Kidney (tissue), 14 donors: Measurements from ENCODE around the gene USH2A. TPM values are rescaled to one million over a fixed set of nuclear protein-coding genes. Genes with fewer than 3 reads are reported as not detected.

ENCODE experiments used
- DNase-seq, 5 donors: peaks; one replicate each; pipeline ENCODE4 v3.0.0-alpha.2; 2013 to 2020
- FAIRE-seq: peaks from 2 replicates; lab custom pipeline; 2012; peaks lifted over from hg19 to GRCh38; lab: Jason Lieb, UNC
- H3K27ac ChIP-seq, 2 donors: one replicate each; pipeline ENCODE4 v1.7.0; 2013; ENCODE audit warnings: low read depth in 2 of 2, low read length in 2 of 2, inconsistent platforms in 1 of 2
- H3K27me3 ChIP-seq: one replicate; pipeline ENCODE4 v1.7.1; 2013; ENCODE audit warnings: low read length, inconsistent platforms; ENCODE audit not compliant: control insufficient read depth, insufficient read depth
- H3K36me3 ChIP-seq, 3 donors: one replicate each; pipeline versions ENCODE4 v1.7.0 to v1.7.1; 2013; ENCODE audit warnings: low read length in 3 of 3, control low read depth in 1 of 3, inconsistent platforms in 1 of 3; ENCODE audit not compliant: insufficient read depth in 3 of 3, control insufficient read depth in 2 of 3
- H3K4me1 ChIP-seq, 3 donors: one replicate each; pipeline versions ENCODE4 v1.7.0 to v1.7.1; 2013; ENCODE audit warnings: low read length in 3 of 3, inconsistent platforms in 1 of 3, low read depth in 1 of 3; ENCODE audit not compliant: control insufficient read depth in 2 of 3, insufficient read depth in 2 of 3
- H3K4me3 ChIP-seq, 3 donors: one replicate each; pipeline versions ENCODE4 v1.7.0 to v1.8.1; 2013; ENCODE audit warnings: low read length in 3 of 3, control low read depth in 1 of 3, inconsistent platforms in 1 of 3
- H3K9ac ChIP-seq, 3 donors: one replicate each; pipeline versions ENCODE4 v1.7.0 to v1.7.1; 2013; ENCODE audit warnings: low read length in 3 of 3, control low read depth in 1 of 3, inconsistent platforms in 1 of 3
- H3K9me3 ChIP-seq, 3 donors: one replicate each; pipeline versions ENCODE4 v1.7.0 to v1.7.1; 2013; ENCODE audit warnings: low read length in 3 of 3, control low read depth in 1 of 3, inconsistent platforms in 1 of 3; ENCODE audit not compliant: control insufficient read depth in 2 of 3, insufficient read depth in 1 of 3
- intact Hi-C: fragments of 100-400 bp; cut with DNase I; formaldehyde crosslinking; loops from one replicate; pipeline ENCODE4 v1.11.1; 2022
- polyA plus RNA-seq: library from polyadenylated mRNA; stranded (reverse); fragments of 350-450 nt; fragmentation: Illumina TruSeq; extraction: RNeasy Lipid Tissue Mini Kit (QIAGEN cat#74804); gene quantifications from one replicate; pipeline ENCODE4 v1.2.3, GENCODE V29; 2014; ENCODE audit warnings: low read depth, low replicate concordance; ENCODE audit not compliant: insufficient read depth
- total RNA-seq: library from RNA; stranded (reverse); fragmentation: NEBNext Ultra II Directional; extraction: Animal tissue kit (Norgen Biotek cat#: 25700); gene quantifications from one replicate; pipeline ENCODE4 v1.2.1, GENCODE V29; 2021
- TF ChIP-seq, protein P1 (sequence below): IDR thresholded peaks from 3 replicates; pipeline ENCODE4 v1.5.1; 2012; ENCODE audit warnings: mild to moderate bottlenecking, moderate library complexity, borderline replicate concordance; ENCODE audit not compliant: insufficient read depth; ENCODE audit errors: extremely low read depth
- donor health status: control.
- donor health status: control.
- donor health status: control.
- donor health status: control.
- donor health status: control.
- donor health status: DM: yes; HTN: yes; CAD: no.
- donor health status: Normal renal cell carcinoma (clear cell type).

Gene USH2A
- total and polyA plus RNA-seq, 2 donors from 2014 or later, result 0.06 TPM; not detected in 1

DNA sequence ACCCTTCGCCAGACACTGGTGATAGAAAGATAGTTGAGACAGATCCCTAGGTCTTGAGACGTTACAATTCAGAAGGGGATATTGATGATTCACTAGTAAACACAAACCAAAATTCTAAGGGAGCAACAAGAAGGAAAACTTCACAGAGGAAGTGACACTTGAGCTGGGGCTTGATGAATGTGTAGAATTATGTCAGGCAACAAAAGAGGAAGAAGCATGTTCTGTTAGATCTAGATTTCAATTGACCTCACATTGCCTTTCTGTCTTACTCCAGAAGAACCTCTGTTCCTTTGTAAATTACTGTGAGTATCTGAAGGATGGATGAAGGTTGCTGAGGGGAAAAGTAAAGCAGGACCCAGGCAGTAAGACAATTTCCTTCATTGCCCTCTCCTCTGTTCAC is 528.0 kb downstream of the USH2A start:
- intact Hi-C loops, result no loop called here
- H3K9me3 ChIP-seq, result no peaks in the 10 kb centered on the region
- no peaks in the 10 kb centered on the region for H3K4me1 ChIP-seq
- no peaks in the 10 kb centered on the region for H3K27me3 ChIP-seq
- TF ChIP-seq, protein P1, sequence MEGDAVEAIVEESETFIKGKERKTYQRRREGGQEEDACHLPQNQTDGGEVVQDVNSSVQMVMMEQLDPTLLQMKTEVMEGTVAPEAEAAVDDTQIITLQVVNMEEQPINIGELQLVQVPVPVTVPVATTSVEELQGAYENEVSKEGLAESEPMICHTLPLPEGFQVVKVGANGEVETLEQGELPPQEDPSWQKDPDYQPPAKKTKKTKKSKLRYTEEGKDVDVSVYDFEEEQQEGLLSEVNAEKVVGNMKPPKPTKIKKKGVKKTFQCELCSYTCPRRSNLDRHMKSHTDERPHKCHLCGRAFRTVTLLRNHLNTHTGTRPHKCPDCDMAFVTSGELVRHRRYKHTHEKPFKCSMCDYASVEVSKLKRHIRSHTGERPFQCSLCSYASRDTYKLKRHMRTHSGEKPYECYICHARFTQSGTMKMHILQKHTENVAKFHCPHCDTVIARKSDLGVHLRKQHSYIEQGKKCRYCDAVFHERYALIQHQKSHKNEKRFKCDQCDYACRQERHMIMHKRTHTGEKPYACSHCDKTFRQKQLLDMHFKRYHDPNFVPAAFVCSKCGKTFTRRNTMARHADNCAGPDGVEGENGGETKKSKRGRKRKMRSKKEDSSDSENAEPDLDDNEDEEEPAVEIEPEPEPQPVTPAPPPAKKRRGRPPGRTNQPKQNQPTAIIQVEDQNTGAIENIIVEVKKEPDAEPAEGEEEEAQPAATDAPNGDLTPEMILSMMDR, result no peak
- H3K9ac ChIP-seq, result no peak overlapping the region
- H3K27ac ChIP-seq, result no peak overlapping the region
- DNase-seq, result no peak
- H3K36me3 ChIP-seq, result no peaks in the 10 kb centered on the region
- FAIRE-seq, result no peak
- H3K4me3 ChIP-seq, result no peak overlapping the region

DNA sequence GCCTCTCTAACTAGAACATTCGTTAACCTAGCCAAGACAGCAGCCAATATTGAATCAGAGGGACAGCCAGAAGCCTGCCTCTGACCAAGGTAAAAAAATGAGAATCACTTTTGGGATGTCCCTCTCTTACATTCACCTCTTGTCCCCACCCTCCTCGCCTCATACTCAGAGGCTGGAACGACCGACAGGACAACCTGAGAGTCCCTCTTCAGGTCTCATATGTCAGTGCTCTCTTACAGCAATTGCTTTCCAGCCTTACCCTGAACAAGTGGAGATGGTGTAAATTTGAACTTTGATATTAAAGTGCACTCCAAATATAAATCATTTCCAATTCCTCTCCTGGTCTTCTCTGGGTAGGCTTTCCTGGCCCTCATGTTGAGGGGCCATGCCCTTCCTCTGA is 528.6 kb downstream of the USH2A start:
- DNase-seq, result no peak
- intact Hi-C loops, result no loop called here
- H3K36me3 ChIP-seq, result no peaks in the 10 kb centered on the region
- no peak for FAIRE-seq
- H3K4me1 ChIP-seq, result no peaks in the 10 kb centered on the region
- no peaks in the 10 kb centered on the region for H3K9me3 ChIP-seq
- H3K27me3 ChIP-seq, result no peaks in the 10 kb centered on the region
- no peak overlapping the region for H3K9ac ChIP-seq
- TF ChIP-seq, protein P1, result no peak
- H3K4me3 ChIP-seq, result no peak overlapping the region
- no peak overlapping the region for H3K27ac ChIP-seq

DNA sequence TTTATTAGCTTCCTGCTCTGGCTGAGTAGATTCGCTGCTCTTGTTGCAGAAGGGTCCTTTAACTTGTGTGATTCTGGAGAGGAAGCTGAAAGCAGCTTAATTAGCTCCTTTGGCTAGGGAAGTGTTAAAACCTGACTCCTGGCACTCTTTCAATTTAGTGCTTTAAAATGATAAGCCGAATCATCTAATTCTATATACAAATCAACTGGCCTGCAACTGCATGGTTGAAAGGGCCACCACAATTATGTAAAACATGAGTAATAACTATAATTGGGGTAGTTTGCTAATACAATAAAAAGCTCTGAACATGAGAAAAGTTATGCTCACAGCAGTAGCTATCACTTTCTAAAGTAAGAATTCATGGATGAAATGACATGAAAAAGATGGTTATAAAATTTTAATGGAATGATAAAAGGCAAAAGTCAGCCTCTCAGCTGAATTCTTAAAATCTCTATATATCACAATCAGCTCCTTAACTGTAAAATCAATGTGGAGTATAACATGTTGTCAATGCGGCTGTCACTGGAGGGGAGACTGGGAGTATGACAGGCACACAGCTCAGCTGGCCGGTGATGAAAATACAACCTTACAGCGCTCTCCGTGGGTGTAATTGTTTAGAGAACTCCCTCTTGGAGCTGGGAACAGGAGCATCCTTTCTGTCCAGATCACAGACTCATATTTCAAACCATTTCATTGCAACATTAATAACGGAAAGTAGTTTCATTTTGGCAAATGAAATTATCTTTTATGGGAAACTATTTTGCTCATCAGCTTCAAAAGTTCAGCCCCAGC is 531.8 kb downstream of the USH2A start:
- FAIRE-seq, result no peak
- peak in 2 of 5 donors; percentile 5 to 21 for DNase-seq
- H3K36me3 ChIP-seq, result no peaks in the 10 kb centered on the region
- H3K27me3 ChIP-seq, result no peaks in the 10 kb centered on the region
- intact Hi-C loops, result no loop called here
- no peaks in the 10 kb centered on the region for H3K4me1 ChIP-seq
- H3K9me3 ChIP-seq, result no peaks in the 10 kb centered on the region
- H3K27ac ChIP-seq, result no peak overlapping the region
- no peak overlapping the region for H3K4me3 ChIP-seq
- TF ChIP-seq, protein P1, result no peak
- no peak overlapping the region for H3K9ac ChIP-seq
